ENCODE data around the gene SARS2.
"Not testable (repeated sequence)": the region's sequence is repeated elsewhere in the genome, so short reads cannot be mapped to it uniquely, and the experiment has no call there.

SARS2 gene

DNA sequence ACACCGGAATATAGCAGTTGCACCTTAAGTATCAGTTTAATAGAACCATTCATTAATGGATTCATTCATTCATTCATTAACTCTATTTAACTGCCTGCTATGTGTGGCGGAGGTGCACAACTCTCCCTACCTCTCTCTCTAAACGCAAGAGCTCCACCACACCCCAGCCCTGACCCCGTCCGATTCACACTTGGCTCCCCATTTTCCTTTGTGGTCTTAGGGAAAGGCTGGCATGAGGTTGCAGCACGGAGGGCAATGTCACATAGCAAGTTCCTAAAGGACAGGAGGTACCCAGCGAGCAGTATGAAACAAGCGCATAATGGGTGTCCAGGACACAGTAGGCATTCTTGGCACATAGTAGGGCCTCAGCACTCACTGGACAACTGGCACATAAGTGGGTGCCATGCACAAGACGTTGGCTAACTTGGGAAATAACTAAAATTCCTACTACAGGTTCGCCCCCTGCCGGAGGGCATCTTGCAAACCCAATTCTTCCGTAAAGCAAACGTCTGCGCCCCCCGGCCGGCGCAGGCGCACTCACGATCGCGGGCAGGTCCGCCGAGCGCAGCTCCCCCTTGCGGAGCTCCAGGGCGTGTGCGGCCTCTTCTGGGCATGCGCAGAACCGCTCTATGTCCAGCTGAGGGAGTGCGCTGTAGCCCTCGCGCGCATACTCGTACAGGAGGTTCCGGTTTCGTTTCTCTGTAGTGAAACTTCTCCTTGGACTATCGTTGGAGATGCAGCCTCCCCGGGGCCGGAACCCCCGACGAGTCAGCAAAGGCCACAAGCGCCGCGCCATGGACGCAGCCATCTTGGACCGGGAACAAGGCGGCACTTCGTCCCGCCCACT is at the start of gene SARS2:
TSS of gene SARS2 (minus strand) at position 835 of the 847 bp plus-strand sequence. CDS start at position 808, 27 bp downstream.
- peak; percentile 53 for DNase-seq

DNA sequence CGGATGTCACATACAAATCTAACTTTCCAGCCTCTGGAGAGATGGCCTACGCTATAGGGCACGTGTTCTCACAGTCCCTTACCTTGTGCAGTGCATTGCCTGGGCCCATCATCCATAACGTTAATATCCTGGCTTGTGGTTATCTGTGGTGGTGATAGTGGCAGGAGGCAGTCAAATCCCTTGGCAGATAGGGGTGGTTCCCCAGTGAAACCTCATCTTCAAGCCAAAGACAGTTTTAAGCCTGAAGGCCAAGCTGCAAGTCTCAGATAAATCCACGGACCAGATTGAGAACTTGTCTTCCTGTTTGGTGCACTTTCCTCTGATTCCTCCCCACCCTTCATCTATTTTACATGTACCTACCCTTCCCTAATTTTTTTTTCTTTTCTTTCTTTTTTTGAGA is 49.2 kb upstream of the SARS2 start:
- no peak for DNase-seq

- no peak for DNase-seq
Observed at GRCh38 chr19:38978326-38978689, 47.7 kb upstream of the SARS2 start.

DNA sequence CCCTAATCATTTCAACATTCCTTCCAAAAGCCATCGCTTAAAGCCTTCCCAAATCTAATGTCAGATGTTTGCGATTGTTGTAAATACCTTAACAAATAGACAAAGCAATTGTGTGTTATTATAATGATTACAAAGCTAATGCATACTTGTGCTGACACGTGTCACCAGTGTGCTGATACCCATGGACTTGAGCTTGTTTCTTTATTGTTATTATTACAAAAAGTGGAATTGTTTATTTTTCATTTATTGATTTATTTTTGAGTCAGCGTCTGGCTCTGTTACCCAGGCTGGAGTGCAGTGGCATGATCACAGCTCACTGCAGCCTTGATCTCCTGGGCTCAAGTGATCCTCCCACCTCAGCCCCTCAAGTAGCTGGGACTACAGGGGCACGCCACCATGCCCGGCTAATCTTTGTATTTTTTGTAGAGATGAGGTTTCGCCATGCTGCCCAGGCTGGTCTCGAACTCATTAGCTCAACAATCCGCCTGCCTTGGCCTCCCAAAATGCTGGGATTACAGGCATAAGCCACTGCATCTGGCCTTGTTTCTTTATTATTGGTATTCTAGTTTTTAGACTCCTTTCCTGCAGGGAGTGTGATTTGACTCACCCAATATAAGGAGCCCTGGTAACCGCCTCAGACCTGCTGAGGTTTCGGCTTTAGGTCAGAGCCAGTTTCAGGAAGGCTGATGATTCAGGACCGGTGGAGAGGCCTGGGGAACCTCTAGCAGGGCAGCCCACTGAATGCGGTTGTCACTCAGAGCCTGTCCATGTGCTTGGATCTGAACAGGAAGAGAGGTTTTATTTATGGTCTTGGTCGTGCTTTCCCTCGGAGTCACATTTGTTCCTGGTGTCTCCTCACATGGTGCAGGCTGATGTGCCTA is 47.1 kb upstream of the SARS2 start:
- no peak for DNase-seq

DNA sequence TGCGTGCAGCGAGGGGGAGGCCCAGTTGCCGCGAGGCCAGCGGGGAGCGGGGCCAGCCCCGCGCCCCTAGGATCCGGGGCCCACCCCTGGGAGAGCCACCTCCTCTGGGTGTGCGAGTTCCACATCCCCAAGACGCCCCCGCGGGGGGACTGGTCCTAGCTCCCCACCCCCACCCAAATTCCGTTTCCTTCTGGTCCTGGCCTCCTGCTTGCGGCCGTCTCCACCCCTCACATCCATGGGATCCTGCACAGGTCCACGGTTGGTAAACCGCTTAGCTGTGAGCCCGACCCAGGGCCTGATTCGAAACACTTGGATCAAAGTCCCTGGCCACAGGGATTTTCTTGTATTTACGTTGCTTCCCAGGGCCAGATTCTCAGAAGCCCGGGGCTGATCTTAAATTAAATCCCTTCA is 45.3 kb upstream of the SARS2 start:
- no peak for DNase-seq

DNA sequence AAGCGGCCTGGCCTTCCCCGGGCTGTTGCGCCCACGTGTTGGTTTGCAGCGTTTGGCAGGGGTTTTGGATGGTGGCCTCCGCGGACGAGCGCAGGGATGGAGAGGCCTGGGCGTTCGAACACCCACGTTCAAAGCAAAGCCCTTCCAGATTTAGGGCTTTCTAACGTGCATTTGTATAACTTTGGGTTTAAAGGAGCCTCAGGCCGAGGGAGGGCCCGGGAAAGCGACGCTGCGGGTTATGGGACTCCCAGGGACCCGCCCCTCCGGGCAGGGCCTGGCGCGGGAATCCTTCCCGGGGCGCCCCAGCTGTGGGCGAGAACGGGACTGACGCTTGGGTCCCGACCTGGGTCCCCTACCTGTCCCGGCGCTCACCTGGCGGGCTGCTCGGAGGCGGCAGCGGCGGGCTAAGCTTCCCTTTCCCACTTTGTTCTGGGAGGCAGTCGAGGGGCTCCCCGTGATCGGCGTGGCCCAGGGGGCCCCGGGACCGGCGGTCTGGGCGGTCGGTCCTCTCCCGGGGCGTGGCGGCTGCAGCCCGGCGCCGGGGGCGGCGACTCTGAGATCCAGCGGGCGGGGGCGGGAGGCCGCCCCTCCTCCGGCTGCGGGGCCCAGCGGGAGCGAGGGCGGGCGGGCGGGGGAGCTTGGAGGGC is 44.8 kb upstream of the SARS2 start, which contains the start of gene FBXO17:
TSS of gene FBXO17 (minus strand) at position 529 of the 647 bp plus-strand sequence. CDS start 25,423 bp downstream, outside the sequence.
- no peak for DNase-seq

DNA sequence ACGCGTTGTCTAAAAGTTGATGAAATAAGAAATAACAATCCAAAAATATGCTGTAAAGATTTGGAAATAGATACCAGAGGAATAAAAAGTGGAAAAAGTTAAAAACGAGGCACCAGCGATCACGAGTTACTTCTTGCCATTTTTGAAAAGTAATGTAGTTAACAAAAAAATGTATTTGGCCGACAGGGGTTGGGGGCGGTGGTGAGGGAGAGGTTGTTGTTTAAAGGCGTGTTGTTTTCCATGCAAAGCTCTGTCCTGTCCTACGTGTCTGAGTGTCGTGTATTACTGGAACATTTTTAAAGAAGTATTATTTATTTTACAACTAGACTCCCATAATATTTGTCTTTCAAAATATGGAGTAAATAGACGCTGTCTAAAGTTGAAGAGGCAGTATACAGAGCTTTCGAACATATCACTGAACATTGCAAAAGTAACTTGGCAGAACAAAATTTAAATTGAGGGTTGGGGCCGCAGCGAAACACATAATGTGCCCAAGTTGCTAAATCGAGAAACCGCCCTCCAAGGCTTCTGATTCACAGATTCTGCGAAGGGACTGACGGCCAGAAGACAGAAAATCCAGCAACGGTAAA is 44.2 kb upstream of the SARS2 start:
- DNase-seq = no peak

DNA sequence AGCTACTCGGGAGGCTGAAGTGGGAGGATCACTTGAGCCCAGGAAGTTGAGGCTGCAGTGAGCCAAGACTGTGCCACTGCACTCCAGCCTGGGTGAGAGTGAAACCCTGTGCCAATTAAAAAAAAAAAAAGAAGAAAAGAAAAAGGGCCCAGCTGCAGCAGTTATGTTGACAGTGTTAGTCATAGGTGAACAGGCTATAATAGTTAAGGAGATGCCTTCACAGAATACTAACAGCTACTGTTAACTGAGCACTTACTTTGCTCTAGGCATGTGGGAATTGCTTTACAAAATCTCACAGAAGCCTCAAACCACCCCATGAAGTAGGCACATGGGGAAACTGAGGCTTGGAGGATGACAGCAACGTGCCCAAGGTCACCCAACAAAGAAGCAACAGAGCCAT is 41.1 kb upstream of the SARS2 start:
- no peak for DNase-seq

- DNase-seq = no peak
Observed at GRCh38 chr19:38970664-38971532, 40.3 kb upstream of the SARS2 start.

DNA sequence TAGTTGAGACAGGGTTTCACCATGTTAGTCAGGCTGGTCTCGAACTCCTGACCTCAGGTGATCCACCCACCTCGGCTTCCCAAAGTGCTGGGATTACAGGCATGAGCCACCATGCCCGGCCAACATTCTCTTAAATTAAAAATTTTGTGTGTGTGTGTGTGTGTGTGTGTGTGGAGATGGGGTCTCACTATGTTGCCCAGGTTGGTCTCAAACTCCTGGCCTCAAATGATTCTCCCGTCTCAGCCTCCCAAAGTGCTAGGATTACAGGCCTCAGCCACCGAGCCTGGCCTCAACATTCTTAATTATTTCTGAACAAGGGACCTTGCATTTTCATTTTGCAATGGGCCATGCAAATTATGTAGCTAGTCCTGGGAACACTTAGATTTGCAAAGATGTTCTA is 35.6 kb upstream of the SARS2 start:
- not testable (repeated sequence) for DNase-seq

DNA sequence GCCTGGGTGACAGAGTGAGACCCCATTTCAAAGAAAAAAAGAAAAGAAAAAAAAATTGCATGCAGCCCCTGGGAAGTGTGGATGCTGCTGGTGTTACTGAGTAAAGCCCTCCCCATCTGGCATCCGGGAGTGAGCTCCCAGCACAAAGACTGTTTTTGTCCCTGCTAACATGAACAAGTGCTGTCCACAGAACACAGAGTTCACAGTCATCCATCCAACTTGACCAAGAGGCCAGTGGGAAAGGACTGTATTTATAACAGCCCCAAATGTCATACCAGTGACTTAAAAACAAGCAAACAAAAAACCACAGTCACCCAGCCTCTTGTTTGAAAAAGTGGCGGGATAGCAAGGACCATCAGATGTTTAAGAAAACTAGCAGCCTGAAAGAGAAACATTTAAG is 34.2 kb upstream of the SARS2 start:
- no peak for DNase-seq

GRCh38 chr19:38959618-38960017 is 29.1 kb upstream of the SARS2 start:
- no peak for DNase-seq

DNA sequence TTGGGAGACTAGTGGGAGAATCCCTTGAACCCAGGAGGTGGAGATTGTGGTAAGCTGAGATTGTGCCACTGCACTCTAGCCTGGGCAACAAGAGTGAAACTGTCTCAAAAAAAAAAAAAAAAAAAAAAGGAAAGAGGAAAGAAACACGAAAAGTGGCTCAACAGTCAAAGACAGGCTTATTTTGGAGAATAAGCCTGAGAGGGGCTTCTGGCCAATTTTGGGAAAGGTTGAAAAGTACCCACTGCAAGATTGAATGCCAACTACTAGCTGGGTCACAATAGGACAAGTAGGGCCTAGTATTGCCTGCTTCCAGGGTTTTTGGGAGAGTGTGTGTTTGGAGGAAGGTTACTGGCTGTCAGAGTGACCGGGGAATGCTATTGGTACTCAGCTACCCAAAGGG is 27.7 kb upstream of the SARS2 start:
- no peak for DNase-seq

DNA sequence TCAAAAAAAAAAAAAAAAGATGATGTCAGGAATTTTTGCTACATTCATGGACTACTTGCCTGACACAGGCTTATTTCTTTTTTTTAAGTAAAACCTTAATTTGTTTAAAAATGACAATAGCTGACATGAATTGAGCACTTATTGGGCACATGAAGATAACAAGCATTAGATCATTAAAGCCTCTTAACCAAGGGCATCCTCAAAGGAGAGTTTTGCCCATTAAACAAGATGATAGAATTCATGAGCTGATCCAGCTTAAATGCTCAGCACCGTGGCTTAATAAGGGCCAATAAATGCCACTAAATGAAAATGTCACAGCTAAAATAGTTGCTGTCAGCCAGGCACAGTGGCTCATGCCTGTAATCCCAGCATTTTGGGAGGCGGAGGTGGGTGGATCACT is 25.7 kb upstream of the SARS2 start:
- DNase-seq = no peak

DNA sequence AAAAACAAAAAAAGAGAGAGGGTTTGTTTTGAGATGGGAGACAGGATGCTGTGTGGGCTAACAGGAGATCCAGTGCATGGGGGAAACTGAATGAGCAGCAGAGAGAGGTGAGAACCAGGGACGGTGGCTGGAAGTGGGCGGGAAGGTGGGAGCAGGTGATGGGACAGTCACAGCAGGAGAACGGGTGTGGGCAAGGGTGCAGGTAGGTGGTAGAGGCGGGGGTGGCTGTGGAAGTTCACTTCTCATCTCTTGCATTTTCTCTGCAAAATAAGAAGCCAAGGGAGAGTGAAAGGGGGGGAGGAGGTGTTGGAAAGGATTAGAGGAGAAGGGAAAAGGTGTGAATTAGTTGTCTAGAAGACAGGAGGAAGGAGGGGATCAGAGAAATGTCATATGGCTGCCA is 23.1 kb upstream of the SARS2 start:
- DNase-seq = no peak

GRCh38 chr19:38952395-38953165 is 22.0 kb upstream of the SARS2 start:
- no peak for DNase-seq

DNA sequence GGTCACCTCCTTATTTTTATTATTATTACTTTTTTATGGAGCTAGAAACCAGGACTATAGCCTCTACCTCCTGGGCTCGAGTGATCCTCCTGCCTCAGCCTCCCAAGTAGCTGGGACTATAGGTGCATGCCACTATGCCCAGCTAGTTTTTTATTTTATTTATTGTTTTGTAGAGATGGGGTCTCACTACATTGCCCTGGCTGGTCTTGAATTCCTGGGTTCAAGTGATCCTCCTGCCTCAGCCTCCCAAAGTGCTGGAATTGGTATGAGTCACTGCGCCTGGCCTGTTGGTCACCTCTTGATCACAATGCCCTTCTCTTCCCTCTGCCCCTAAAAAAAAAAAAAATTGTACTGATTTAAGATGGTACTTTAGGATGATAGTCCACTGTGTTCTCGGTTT is 20.6 kb upstream of the SARS2 start:
- no peak for DNase-seq

GRCh38 chr19:38949580-38950367 is 19.2 kb upstream of the SARS2 start:
- no peak for DNase-seq

- DNase-seq = no peak
Observed at GRCh38 chr19:38946229-38947010, 15.9 kb upstream of the SARS2 start.
